Measurements from ENCODE around the gene DBP.
A peak's percentile ranks its signal among the peaks of the same experiment; 100 is the strongest.

Gene DBP

GRCh38 chr19:48627201-48627864, 9.8 kb downstream of the DBP start:
- no peak for DNase-seq

GRCh38 chr19:48625891-48626327, 11.3 kb downstream of the DBP start:
- DNase-seq = no peak

GRCh38 chr19:48624791-48625723, 12.1 kb downstream of the DBP start:
- DNase-seq = no peak

GRCh38 chr19:48624067-48624594, 13.0 kb downstream of the DBP start:
- DNase-seq = peak; percentile 92

- DNase-seq = peak; percentile 48
Observed at GRCh38 chr19:48623556-48624066, 13.6 kb downstream of the DBP start.

GRCh38 chr19:48619692-48620585, 17.2 kb downstream of the DBP start:
- DNase-seq = no peak

GRCh38 chr19:48618916-48619691, 18.1 kb downstream of the DBP start, which contains the start of the genes RPL18 and SPHK2:
RPL18 (minus strand) TSS chr19:48619178; CDS start chr19:48619143, 35 bp downstream.
SPHK2 (plus strand) TSS chr19:48619506; CDS start chr19:48620515, 1,009 bp downstream.
- peak; percentile 96 for DNase-seq

GRCh38 chr19:48618278-48618915, 18.8 kb downstream of the DBP start:
- DNase-seq = no peak

GRCh38 chr19:48617146-48617937, 19.8 kb downstream of the DBP start:
- no peak for DNase-seq

- DNase-seq = no peak
Observed at GRCh38 chr19:48616491-48617056, 20.6 kb downstream of the DBP start.

GRCh38 chr19:48616041-48616436, 21.1 kb downstream of the DBP start:
- DNase-seq = no peak

- no peak for DNase-seq
Observed at GRCh38 chr19:48615231-48616040, 21.7 kb downstream of the DBP start.

- DNase-seq = no peak
Observed at GRCh38 chr19:48614436-48615230, 22.5 kb downstream of the DBP start, which contains the start of gene FAM83E. FAM83E (minus strand) TSS chr19:48615076; CDS start chr19:48613372, 1,704 bp downstream.

- no peak for DNase-seq
Observed at GRCh38 chr19:48613852-48614435, 23.2 kb downstream of the DBP start.

GRCh38 chr19:48613024-48613851, 23.9 kb downstream of the DBP start:
- DNase-seq = no peak

GRCh38 chr19:48611872-48612271, 25.3 kb downstream of the DBP start:
- no peak for DNase-seq
